Gastrocnemius medialis (tissue), 4 donors: ENCODE data around the gene ANKRD40. TPM values are rescaled to one million over a fixed set of nuclear protein-coding genes. Genes with fewer than 3 reads are reported as not detected.

Experiments used
- ATAC-seq, 2 donors: fragments of 150-250 bp; one replicate each; pipeline ENCODE4 v1.9.1; 2016
- DNase-seq, 2 donors: peaks; one replicate each; pipeline ENCODE4 v3.0.0-alpha.2; 2019
- H3K27ac ChIP-seq, 4 donors: fragments of 200-600 bp; sonication (generic); 1 replicate in 1 of 4; 2 replicates in 3 of 4; pipeline ENCODE4 v1.5.1; 2016 to 2018; ENCODE audit warnings: mild to moderate bottlenecking in 2 of 4, moderate library complexity in 1 of 4
- H3K27me3 ChIP-seq, 3 donors: fragments of 200-600 bp; sonication (generic) in 2 of 3; 1 replicate in 1 of 3; 2 replicates in 2 of 3; pipeline versions ENCODE4 v1.5.1 to v1.6.0; 2016 to 2019; ENCODE audit warnings: mild to moderate bottlenecking in 1 of 3, moderate library complexity in 1 of 3
- H3K36me3 ChIP-seq, 2 donors: fragments of 200-600 bp; sonication (generic) in 1 of 2; one replicate each; pipeline ENCODE4 v1.5.1; 2017 to 2018
- H3K4me1 ChIP-seq, 2 donors: fragments of 200-600 bp; sonication (generic) in 1 of 2; one replicate each; pipeline ENCODE4 v1.5.1; 2016 to 2017; ENCODE audit warnings: mild to moderate bottlenecking in 2 of 2
- H3K4me3 ChIP-seq, 4 donors: fragments of 200-600 bp; sonication (generic) in 3 of 4; 1 replicate in 1 of 4; 2 replicates in 3 of 4; pipeline ENCODE4 v1.5.1; 2016 to 2019; ENCODE audit warnings: mild to moderate bottlenecking in 2 of 4
- H3K9me3 ChIP-seq, 3 donors: fragments of 200-600 bp; sonication (generic) in 2 of 3; 1 replicate in 1 of 3; 2 replicates in 2 of 3; pipeline ENCODE4 v1.5.1; 2016 to 2019
- CTCF ChIP-seq, 5 experiments: fragments of 450-650 bp in 3 of 5; fragments of 200-600 bp in 2 of 5; sonication (generic) in 2 of 5; IDR thresholded peaks in 4 of 5; conservative IDR thresholded peaks in 1 of 5; 1 replicate in 4 of 5; 2 replicates in 1 of 5; pipeline ENCODE4 v1.5.1; 2016 to 2019; ENCODE audit warnings: antibody characterized with exemption in 5 of 5, mild to moderate bottlenecking in 3 of 5, moderate library complexity in 3 of 5
- POLR2A ChIP-seq, 2 donors: fragments of 450-650 bp; IDR thresholded peaks; one replicate each; pipeline ENCODE4 v1.6.1; 2017; ENCODE audit warnings: antibody characterized with exemption in 2 of 2, mild to moderate bottlenecking in 2 of 2, moderate library complexity in 2 of 2
- in situ Hi-C, 4 donors: fragments of 200-750 bp; cut with MboI; loops; one replicate each; pipeline versions ENCODE4 v1.15.0 to v1.8.0; 2017; ENCODE audit warnings: low sequenced_read_pairs in 4 of 4
- intact Hi-C: fragments of 100-400 bp; cut with DNase I; formaldehyde crosslinking; loops from one replicate; pipeline ENCODE4 v1.15.1; 2023; ENCODE audit warnings: low total_unique reads
- total RNA-seq, 4 donors: library from RNA; depleted of rRNA; stranded (reverse); fragments of >200 nt; gene quantifications; one replicate each; pipeline versions ENCODE4 v1.1.0 to v1.2.3, GENCODE V29; 2016

The ANKRD40 gene
- total RNA-seq, 4 donors from 2014 or later = 97.3 to 135 (median 112) TPM

- H3K27me3 ChIP-seq = no peaks in the 10 kb centered on the region
- intact Hi-C loops (no loop called here), in situ Hi-C loops (no loop called here)
- peaks cover 0 to 11% of the 10 kb centered on the region in 2 donors for H3K4me1 ChIP-seq
- no peaks in the 10 kb centered on the region for H3K9me3 ChIP-seq
- ATAC-seq = no peak
- no peak for TF ChIP-seq POLR2A (IDR thresholded peaks at IDR 0.05)
- TF ChIP-seq CTCF (IDR thresholded peaks at IDR 0.05 in 4 of 5, conservative IDR thresholded peaks at IDR 0.05 in 1 of 5) = no peak
- no peak overlapping the region for H3K27ac ChIP-seq
- DNase-seq = no peak
- H3K4me3 ChIP-seq = no peak overlapping the region
- H3K36me3 ChIP-seq = no peaks in the 10 kb centered on the region
Measured at GRCh38 chr17:50675190-50675589, 32.5 kb downstream of the ANKRD40 start.

GRCh38 chr17:50672831-50673551 lies 34.7 kb downstream of the ANKRD40 start:
- peak overlapping the region in 2 of 4 donors; percentile 24 to 46 for H3K27ac ChIP-seq
- DNase-seq (peak; percentile 60 to 67), ATAC-seq (peak; percentile 75 to 77)
- intact Hi-C loops (no loop called here), in situ Hi-C loops (no loop called here)
- no peaks in the 10 kb centered on the region for H3K27me3 ChIP-seq
- peaks cover 0 to 11% of the 10 kb centered on the region in 2 donors for H3K4me1 ChIP-seq
- H3K4me3 ChIP-seq = no peak overlapping the region
- TF ChIP-seq CTCF (IDR thresholded peaks at IDR 0.05 in 4 of 5, conservative IDR thresholded peaks at IDR 0.05 in 1 of 5) (no peak), POLR2A (IDR thresholded peaks at IDR 0.05) (no peak)
- no peaks in the 10 kb centered on the region for H3K9me3 ChIP-seq
- H3K36me3 ChIP-seq = no peaks in the 10 kb centered on the region

- no peaks in the 10 kb centered on the region for H3K27me3 ChIP-seq
- H3K27ac ChIP-seq = no peak overlapping the region
- in situ Hi-C loops (no loop called here), intact Hi-C loops (no loop called here)
- TF ChIP-seq CTCF (IDR thresholded peaks at IDR 0.05 in 4 of 5, conservative IDR thresholded peaks at IDR 0.05 in 1 of 5) = no peak
- no peak for TF ChIP-seq POLR2A (IDR thresholded peaks at IDR 0.05)
- no peaks in the 10 kb centered on the region for H3K9me3 ChIP-seq
- H3K36me3 ChIP-seq = no peaks in the 10 kb centered on the region
- ATAC-seq (no peak), DNase-seq (no peak)
- peaks cover 0 to 11% of the 10 kb centered on the region in 2 donors for H3K4me1 ChIP-seq
- no peak overlapping the region for H3K4me3 ChIP-seq
Measured at GRCh38 chr17:50672071-50672470, 35.6 kb downstream of the ANKRD40 start.

GRCh38 chr17:50668838-50669581 lies 38.7 kb downstream of the ANKRD40 start:
- H3K27me3 ChIP-seq = no peaks in the 10 kb centered on the region
- ATAC-seq = no peak

More at GRCh38 chr17:50668838-50669581, 38.7 kb downstream of the ANKRD40 start:
- H3K36me3 ChIP-seq = no peaks in the 10 kb centered on the region
- no peak overlapping the region for H3K27ac ChIP-seq
- H3K4me3 ChIP-seq = no peak overlapping the region
- DNase-seq = no peak
- no peaks in the 10 kb centered on the region for H3K9me3 ChIP-seq
- intact Hi-C loops (no loop called here), in situ Hi-C loops (no loop called here)
- TF ChIP-seq POLR2A (IDR thresholded peaks at IDR 0.05) = no peak
- TF ChIP-seq CTCF (IDR thresholded peaks at IDR 0.05 in 4 of 5, conservative IDR thresholded peaks at IDR 0.05 in 1 of 5) = no peak
- H3K4me1 ChIP-seq = no peaks in the 10 kb centered on the region
